NCI-H2227 (cell line): Measurements from ENCODE around the gene SHD.

Experiments used
- DNase-seq: peaks from one replicate; lab custom pipeline; 2025; ENCODE audit not compliant: unreplicated experiment; lab: John Stamatoyannopoulos, UW

SHD gene

GRCh38 chr19:4326215-4326836, 47.3 kb downstream of the SHD start:
- no peak for DNase-seq

- DNase-seq: no peak
Measured at GRCh38 chr19:4326837-4327251, 47.8 kb downstream of the SHD start.

GRCh38 chr19:4327252-4327876, 48.3 kb downstream of the SHD start:
- peak; percentile 84 for DNase-seq

- no peak for DNase-seq
Measured at GRCh38 chr19:4327877-4328242, 48.8 kb downstream of the SHD start.

- peak; percentile 96 for DNase-seq
Measured at GRCh38 chr19:4328243-4328990, 49.4 kb downstream of the SHD start.

- DNase-seq: peak; percentile 11
Measured at GRCh38 chr19:4328991-4329681, 50.1 kb downstream of the SHD start.

- DNase-seq: no peak
Measured at GRCh38 chr19:4329858-4330257, 50.8 kb downstream of the SHD start.

- DNase-seq: no peak
Measured at GRCh38 chr19:4334929-4335570, 56.0 kb downstream of the SHD start.

GRCh38 chr19:4337906-4338440, 58.9 kb downstream of the SHD start:
- no peak for DNase-seq

- DNase-seq: no peak
Measured at GRCh38 chr19:4338441-4339355, 59.6 kb downstream of the SHD start, which contains the start of gene STAP2. TSS of gene STAP2 (minus strand) at chr19:4338827. CDS start at chr19:4338753, 74 bp downstream.
